GM19372 (cell line): Measurements from ENCODE around the gene HIVEP1.
"Not testable (repeated sequence)": the region's sequence is repeated elsewhere in the genome, so short reads cannot be mapped to it uniquely, and the experiment has no call there.

Experiments used
- ATAC-seq: cut with Tn5 transposase; IDR thresholded peaks from one replicate; pipeline ENCODE4 v1.9.1; 2021; ENCODE audit warnings: mild to moderate bottlenecking, low read depth, moderate library complexity; ENCODE audit not compliant: unreplicated experiment

Gene HIVEP1

GRCh38 chr6:12173181-12173580 lies 161.1 kb downstream of the HIVEP1 start:
- no peak for ATAC-seq

GRCh38 chr6:12173661-12174060 lies 161.5 kb downstream of the HIVEP1 start:
- no peak for ATAC-seq

GRCh38 chr6:12174878-12175277 lies 162.8 kb downstream of the HIVEP1 start:
- ATAC-seq: no peak

GRCh38 chr6:12175626-12176025 lies 163.5 kb downstream of the HIVEP1 start:
- ATAC-seq: no peak

- not testable (repeated sequence) for ATAC-seq
These were observed 164.7 kb downstream of the HIVEP1 start for GRCh38 chr6:12176782-12177181.

- no peak for ATAC-seq
These were observed 166.4 kb downstream of the HIVEP1 start for GRCh38 chr6:12178521-12178920.

GRCh38 chr6:12181481-12181880 lies 169.4 kb downstream of the HIVEP1 start:
- no peak for ATAC-seq

- no peak for ATAC-seq
These were observed 170.6 kb downstream of the HIVEP1 start for GRCh38 chr6:12182676-12183075.

GRCh38 chr6:12185081-12185673 lies 173.1 kb downstream of the HIVEP1 start:
- no peak for ATAC-seq

GRCh38 chr6:12186528-12186927 lies 174.4 kb downstream of the HIVEP1 start:
- no peak for ATAC-seq

- ATAC-seq: no peak
These were observed 177.0 kb downstream of the HIVEP1 start for GRCh38 chr6:12189150-12189549.

GRCh38 chr6:12189661-12190060 lies 177.5 kb downstream of the HIVEP1 start:
- no peak for ATAC-seq

- ATAC-seq: no peak
These were observed 178.1 kb downstream of the HIVEP1 start for GRCh38 chr6:12190252-12190651.

- no peak for ATAC-seq
These were observed 184.3 kb downstream of the HIVEP1 start for GRCh38 chr6:12196326-12196936.

GRCh38 chr6:12198851-12199250 lies 186.7 kb downstream of the HIVEP1 start:
- no peak for ATAC-seq

GRCh38 chr6:12200015-12200564 lies 188.0 kb downstream of the HIVEP1 start:
- no peak for ATAC-seq

- ATAC-seq: no peak
These were observed 188.6 kb downstream of the HIVEP1 start for GRCh38 chr6:12200761-12201160.

- ATAC-seq: no peak
These were observed 190.9 kb downstream of the HIVEP1 start for GRCh38 chr6:12203001-12203400.

- ATAC-seq: no peak
These were observed 196.1 kb downstream of the HIVEP1 start for GRCh38 chr6:12208190-12208589.

- no peak for ATAC-seq
These were observed 196.6 kb downstream of the HIVEP1 start for GRCh38 chr6:12208673-12209072.
